GM19238 (cell line): Measurements from ENCODE around the gene HES5.

ENCODE experiments used
- DNase-seq: peaks from one replicate; pipeline ENCODE4 v3.0.0; 2011; ENCODE audit warnings: low spot score; ENCODE audit not compliant: insufficient read length

HES5 gene

GRCh38 chr1:2516124-2516523 is 13.9 kb downstream of the HES5 start:
- DNase-seq, result no peak

GRCh38 chr1:2515763-2516080 is 14.3 kb downstream of the HES5 start:
- DNase-seq, result no peak

GRCh38 chr1:2514863-2515762 is 14.9 kb downstream of the HES5 start:
- DNase-seq, result no peak

GRCh38 chr1:2513939-2514652 is 16.0 kb downstream of the HES5 start:
- DNase-seq, result no peak

- no peak for DNase-seq
Observed at GRCh38 chr1:2512862-2513421, 17.1 kb downstream of the HES5 start.

- DNase-seq, result no peak
Observed at GRCh38 chr1:2510366-2511155, 19.5 kb downstream of the HES5 start.

GRCh38 chr1:2509589-2509988 is 20.5 kb downstream of the HES5 start:
- no peak for DNase-seq

DNA sequence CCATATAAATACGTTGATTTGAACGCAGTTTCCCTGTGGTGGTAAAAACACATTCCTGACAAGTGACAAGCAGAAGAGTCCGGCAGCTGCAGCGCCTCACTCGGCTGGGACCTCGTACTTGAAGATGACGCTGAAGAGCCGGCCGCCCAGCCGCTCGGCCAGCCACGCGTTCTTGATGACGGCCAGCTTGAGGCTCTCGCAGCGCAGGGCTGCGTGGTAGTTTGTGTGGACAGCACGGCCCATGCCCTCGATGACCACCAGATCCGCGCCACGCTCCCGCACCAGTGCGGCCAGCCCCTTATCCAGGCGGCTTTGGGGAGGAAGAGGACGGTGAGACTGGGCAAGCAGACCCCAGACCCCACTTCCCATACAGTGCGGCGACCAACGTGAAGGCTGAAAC is 21.3 kb downstream of the HES5 start:
- no peak for DNase-seq

DNA sequence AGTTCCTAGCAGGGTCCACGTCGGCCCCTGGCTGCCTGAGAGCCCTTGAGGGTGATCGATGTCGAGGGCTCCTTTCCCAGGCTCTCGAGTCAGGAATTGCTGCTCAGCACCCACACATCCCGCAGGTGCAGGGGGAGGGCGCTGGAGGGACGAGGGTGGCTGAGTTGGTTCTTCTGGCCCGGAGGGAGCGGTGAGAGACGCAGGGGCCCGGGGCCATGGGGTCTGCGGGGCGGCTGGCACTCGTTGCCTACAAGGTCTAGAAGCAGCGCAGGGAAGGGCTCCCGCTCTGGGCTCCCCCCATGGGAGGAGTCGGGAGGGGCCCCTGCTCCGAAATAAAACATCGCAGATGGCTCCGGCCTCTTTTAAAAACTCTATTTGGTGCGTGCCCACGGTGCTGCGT is 21.9 kb downstream of the HES5 start:
- DNase-seq, result no peak

DNA sequence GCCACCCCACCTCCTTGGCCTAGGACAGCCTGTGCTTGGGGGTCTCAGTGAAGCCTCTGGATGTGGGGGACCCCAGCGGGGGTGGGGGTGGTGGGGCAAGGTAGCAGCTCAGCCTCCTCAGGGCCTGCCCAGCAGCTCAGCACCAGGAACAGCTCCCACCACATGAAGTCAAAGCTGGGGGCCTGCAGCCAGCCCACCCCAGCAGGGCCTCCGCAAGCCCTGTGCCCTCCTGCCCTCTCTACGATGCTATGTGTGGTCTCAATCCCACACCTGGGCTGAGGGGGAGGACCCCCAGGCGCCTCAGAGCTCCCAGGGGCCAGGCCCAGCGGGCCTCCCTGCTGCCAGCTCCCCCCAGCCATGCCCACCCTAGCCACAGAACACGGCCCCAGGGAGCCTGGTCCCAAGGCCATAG is 22.3 kb downstream of the HES5 start:
- DNase-seq, result no peak

GRCh38 chr1:2506901-2507565 is 23.0 kb downstream of the HES5 start:
- no peak for DNase-seq

GRCh38 chr1:2506007-2506860 is 23.8 kb downstream of the HES5 start:
- no peak for DNase-seq

- no peak for DNase-seq
Observed at GRCh38 chr1:2505461-2505994, 24.5 kb downstream of the HES5 start.

DNA sequence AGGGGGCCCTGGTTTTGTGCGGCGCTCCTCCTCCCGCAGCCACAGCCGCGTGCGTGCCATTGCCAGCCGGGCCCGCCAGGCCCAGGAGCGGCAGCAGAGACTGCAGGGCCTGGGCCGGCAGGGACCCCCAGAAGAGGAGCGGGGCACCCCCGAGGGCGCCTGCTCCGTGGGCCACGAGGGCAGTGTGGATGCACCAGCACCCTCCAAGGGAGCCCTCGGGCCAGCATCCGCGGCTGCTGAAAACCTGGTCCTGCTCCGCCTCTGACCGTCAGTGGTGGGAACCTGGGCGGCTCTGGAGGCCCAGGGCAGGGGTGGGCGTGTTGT is 25.2 kb downstream of the HES5 start:
- DNase-seq, result no peak

GRCh38 chr1:2504225-2504948 is 25.7 kb downstream of the HES5 start:
- no peak for DNase-seq

DNA sequence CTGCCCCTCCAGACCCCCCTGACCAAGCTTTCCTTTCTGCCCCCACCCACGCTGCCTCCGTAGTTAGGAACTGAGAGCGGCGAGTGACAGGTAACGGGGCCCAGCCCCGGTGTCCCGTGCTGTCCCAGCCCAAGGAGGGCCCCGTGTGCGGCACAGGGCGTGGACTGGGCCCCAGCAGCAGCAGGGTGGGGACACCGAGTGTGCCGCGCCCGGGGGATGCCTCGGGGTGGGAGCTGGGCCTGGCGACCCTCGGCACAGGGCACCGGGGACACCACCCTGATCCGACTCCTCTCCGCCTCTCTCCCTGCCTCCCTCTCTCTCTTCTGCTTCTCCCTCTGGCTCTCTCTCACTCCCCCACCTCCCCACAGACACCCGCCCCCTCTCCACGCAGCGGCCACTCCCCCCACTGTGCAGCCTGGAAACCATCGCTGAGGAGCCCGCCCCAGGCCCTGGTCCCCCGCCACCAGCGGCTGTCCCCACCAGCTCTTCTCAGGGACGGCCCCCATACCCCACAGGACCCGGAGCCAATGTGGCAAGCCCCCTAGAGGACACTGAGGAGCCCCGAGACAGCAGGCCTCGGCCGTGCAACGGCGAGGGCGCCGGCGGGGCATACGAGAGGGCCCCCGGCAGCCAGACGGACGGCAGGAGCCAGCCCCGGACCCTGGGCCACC is 26.4 kb downstream of the HES5 start:
- DNase-seq, result no peak

GRCh38 chr1:2502661-2503553 is 27.2 kb downstream of the HES5 start:
- DNase-seq, result no peak

DNA sequence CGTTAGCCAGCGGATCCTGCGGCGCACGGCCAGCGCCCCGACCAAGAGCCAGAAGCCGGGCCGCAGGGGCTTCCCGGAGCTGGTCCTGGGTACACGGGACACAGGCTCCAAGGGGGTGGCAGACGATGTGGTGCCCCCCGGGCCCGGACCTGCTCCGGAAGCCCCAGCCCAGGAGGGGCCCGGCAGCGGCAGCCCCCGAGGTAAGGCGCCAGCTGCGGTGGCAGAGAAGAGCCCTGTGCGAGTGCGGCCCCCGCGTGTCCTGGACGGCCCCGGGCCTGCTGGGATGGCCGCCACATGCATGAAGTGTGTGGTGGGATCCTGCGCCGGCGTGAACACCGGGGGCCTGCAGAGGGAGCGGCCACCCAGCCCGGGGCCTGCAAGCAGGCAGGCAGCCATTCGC is 27.9 kb downstream of the HES5 start:
- DNase-seq, result no peak
